ENCODE results near the gene LRRC27. TPM values are rescaled to one million over a fixed set of nuclear protein-coding genes. Genes with fewer than 3 reads are reported as not detected.
"Not testable (repeated sequence)": the region's sequence is repeated elsewhere in the genome, so short reads cannot be mapped to it uniquely, and the experiment has no call there.

LRRC27 gene
- total RNA-seq, 1 donor from 2014 or later, result 9.3 TPM

DNA sequence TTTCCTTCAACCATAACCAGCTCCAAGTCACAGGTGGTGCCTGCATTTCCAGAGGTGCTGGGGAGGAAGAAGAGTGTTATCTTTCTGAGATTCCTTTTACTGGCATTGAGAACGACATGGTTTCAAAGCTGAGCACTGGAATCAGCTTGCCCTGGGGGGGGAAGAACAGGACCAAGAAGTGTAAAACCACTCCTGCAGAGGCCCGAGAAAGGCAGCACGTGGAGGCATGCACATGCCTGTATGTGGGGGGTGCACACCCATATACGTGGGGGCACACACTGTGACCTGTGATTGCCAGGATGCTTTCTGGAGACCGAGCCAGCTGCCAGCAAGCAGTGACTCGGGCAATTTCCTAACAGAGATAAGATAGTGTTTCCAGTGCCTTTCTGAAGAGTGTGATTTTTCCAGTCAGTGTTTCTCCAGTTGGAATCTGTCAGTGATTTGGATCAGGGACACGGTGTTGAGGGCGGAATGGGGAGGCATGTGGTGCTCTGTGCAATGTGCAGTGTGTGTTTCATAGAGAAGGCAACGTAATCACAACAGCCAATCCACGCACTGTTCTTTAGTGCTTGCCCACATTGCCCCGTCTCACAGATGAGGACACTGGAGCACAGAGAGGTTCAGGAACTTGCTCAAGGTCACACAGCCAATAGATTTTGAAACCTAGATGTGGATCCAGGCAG is 4.2 kb downstream of the LRRC27 start:
- no peak for DNase-seq (ENCODE audit: low read depth)

DNA sequence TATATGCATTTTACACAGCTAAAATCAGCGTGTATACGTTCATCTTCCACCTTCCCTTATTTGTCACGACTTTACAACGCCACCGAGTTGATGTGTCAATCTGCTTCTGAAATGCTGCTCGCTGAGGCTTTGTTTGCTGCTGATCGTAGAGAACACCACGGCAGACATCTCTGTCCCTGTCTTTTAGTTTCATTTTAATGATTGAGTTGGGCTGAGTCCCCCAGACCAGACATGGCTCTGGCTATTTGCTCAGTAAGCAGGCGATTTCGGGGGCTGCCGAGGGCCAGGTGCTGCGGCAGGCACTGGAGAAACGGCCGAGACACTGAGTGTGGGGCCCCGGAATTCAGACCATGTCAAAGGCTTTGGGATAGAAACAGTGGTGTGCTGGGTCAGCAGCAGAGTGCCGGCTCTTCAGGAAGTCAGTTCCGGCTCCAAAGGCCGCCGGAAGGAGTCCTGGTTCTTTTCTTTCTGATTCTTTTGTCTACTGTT is 5.0 kb downstream of the LRRC27 start:
- DNase-seq (ENCODE audit: low read depth), result no peak

DNA sequence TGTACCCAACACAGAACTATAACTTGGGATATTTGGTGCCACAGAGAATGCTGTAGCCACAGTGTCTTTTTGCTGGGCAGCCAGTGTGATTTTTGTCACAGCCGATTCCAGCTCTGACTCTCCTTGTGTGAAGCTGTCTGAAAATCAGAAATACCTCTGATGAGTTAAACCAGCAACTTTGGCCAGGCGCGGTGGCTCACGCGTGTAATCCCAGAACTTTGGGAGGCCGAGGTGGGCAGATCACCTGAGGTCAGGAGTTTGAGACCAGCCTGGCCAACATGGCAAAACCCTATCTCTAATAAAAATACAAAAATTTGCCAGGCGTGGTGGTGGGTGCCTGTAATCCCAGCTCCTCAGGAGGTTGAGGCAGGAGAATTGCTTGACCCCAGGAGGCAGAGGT is 5.9 kb downstream of the LRRC27 start:
- not testable (repeated sequence) for DNase-seq (ENCODE audit: low read depth)

GRCh38 chr10:132338876-132339275 is 6.9 kb downstream of the LRRC27 start:
- no peak for DNase-seq (ENCODE audit: low read depth)

DNA sequence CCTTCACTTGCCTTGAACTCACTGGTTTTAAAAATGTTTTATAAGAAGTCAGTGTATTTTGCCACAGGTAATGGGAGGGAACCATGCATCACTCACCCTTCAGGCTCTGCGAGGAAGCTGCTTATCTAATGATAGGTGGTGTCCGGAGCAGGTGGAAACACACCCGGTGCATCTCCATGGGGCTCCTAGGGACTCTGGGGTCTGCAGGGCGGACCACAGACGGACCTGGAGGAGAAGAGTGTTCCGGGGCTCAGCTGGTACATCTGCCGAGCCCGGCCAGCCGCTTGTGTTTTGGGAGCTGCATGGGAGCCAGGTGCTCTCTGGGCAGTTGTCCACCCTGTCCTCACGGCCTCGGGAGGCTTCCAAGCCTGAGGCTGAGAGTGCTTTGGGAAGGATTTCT is 7.3 kb downstream of the LRRC27 start:
- no peak for DNase-seq (ENCODE audit: low read depth)

GRCh38 chr10:132341017-132341416 is 9.0 kb downstream of the LRRC27 start:
- DNase-seq (ENCODE audit: low read depth), result no peak

- DNase-seq (ENCODE audit: low read depth), result no peak
Observed at GRCh38 chr10:132341781-132342180, 9.8 kb downstream of the LRRC27 start.

DNA sequence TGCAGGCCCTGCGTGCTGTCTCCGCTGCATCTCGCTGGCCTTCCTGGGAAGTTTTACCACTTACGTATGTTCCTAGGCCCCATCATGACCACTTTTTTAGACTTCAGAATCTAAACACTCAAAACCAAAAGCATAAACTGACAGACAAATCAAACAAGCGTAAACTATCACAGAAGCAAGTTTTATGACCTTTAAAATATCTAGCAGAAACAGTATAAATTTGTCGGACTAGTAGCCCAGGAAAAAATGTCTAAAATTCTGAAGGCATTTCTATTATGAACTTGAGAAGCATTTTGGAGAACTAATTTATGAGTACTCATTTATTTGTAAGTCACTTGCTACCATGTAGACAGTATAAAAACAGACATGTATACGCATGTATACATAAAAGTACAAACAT is 10.6 kb downstream of the LRRC27 start:
- no peak for DNase-seq (ENCODE audit: low read depth)

GRCh38 chr10:132344386-132344785 is 12.4 kb downstream of the LRRC27 start:
- DNase-seq (ENCODE audit: low read depth), result no peak

GRCh38 chr10:132345345-132345744 is 13.4 kb downstream of the LRRC27 start:
- DNase-seq (ENCODE audit: low read depth), result no peak

DNA sequence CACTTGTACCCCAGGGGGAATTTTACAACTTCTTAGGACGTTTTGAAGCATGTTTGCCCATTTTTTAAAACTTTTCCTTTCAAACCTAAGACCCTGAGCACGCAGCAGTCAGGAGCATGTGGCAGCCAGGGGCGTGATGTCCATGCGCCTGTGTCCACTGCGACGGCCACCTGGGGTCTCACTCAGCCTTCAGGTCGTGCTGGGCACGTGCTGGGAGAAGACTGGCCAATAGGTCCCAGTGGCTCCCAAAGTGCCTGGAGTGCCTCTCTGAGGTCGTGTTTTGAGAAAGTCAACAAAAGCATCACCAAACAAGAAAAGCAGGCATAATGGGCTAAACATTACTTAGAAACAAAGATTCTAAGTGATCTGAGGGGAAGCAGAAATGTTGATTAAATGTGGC is 14.8 kb downstream of the LRRC27 start:
- DNase-seq (ENCODE audit: low read depth), result no peak

DNA sequence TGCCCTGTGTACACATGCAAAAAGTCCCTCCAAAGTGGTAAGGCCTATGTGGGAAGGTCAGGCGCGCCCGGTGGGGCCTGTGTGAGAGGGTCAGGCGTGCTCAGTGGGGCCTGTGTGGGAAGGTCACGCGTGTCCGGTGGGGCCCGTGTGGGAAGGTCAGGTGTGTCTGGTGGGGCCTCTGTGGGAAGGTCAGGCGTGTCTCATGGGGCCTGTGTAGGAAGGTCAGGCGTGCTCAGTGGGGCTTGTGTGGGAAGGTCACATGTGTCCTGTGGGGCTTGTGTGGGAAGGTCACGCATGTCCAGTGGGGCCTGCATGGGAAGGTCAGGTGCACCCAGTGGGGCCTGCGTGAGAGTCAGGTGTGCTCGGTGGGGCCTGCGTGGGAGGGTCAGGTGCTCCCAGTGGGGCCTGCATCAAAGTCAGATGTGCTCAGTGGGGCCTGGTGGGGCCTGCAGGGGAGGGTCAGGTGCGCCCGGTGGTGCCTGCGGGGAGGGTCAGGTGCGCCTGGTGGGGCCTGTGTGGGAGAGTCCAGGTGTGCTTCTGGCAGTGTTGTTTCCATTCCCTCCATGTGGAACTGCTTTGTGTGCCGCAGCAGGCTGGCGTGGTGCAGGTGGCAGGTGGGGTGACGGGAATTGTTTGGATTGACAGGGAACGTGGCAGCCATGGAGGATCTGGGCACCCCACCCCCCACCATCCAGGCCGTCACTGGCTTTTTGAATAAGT is 15.4 kb downstream of the LRRC27 start:
- DNase-seq (ENCODE audit: low read depth), result no peak

DNA sequence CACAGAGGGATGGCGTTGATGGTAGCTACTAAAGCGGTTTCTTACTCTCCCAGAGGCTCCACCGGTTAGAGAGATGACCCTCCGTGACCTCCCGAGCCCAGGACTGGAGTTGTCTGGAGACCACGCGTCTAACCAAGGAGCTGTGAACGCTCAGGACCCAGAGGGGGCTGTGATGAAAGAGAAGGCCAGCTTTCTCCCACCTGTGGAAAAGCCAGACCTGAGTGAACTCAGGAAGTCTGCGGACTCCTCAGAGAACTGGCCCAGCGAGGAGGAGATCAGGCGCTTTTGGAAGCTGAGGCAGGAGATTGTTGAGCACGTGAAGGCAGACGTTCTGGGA is 15.9 kb downstream of the LRRC27 start:
- no peak for DNase-seq (ENCODE audit: low read depth)

GRCh38 chr10:132349766-132350165 is 17.8 kb downstream of the LRRC27 start:
- DNase-seq (ENCODE audit: low read depth), result no peak

- no peak for DNase-seq (ENCODE audit: low read depth)
Observed at GRCh38 chr10:132350391-132350790, 18.4 kb downstream of the LRRC27 start.

DNA sequence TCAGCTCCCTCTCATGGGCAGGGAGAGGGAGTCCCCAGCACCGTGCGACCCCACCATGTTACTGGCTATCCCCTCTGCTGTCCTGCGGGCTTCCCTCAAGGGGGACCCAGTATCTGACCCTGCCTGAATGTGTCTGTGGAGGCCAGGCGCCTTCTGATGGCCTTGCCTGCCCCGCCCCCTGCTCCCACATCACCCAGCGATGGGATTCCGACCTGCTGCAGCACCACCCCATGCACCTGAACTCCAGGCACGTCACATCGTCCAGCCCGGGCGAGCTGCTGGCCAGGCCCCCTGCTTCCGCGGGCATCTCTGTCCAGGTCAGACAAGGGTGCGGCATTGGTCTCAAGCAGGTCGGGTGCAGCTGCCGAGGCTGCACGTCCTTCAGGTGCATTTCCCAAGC is 19.0 kb downstream of the LRRC27 start:
- DNase-seq (ENCODE audit: low read depth), result no peak

GRCh38 chr10:132351611-132352010 is 19.6 kb downstream of the LRRC27 start:
- DNase-seq (ENCODE audit: low read depth), result no peak

- DNase-seq (ENCODE audit: low read depth), result peak; percentile 57
Observed at GRCh38 chr10:132352462-132353308, 20.7 kb downstream of the LRRC27 start.

GRCh38 chr10:132353456-132354355 is 21.7 kb downstream of the LRRC27 start:
- DNase-seq (ENCODE audit: low read depth), result no peak

DNA sequence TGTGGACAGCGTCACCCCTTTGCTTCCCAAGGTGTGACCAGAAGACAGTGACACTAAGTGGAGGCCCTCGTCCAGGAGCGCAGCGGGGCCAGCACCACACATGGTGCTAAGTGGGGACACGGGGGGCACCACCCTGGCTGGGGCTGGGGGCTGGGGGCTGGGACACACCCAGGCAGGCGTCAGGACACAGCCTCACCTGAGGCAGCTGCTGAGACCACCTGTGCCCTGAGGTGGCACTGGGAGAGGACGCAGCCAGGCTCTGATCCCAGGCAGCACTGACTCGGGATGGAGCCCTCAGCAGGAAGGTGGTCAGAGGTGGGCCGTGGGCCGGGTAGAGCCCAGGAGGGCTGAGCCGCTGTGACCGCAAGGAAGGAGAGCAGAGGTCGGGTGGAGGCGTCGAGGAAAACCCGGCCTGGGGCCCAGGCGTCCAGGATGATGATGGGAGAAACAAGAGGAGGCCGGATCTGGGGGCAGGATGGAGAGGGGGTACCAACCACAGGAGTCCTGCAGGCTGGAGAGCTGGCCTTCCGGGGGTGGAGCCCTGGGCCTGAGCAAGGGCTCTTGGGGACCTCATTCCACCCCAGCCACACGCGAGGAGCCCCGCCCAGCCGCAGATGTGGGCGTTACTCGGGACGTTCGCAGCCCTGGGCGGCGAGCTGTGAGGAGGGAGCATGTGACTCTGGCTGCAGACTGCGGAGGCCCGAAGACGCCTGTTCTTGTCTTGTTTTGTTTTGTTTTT is 22.5 kb downstream of the LRRC27 start:
- DNase-seq (ENCODE audit: low read depth), result no peak

Data from myocyte (in vitro differentiated cells).